ENCODE measurements around the gene TPK1.
"Not testable (repeated sequence)": the region's sequence is repeated elsewhere in the genome, so short reads cannot be mapped to it uniquely, and the experiment has no call there.

TPK1 gene

DNA sequence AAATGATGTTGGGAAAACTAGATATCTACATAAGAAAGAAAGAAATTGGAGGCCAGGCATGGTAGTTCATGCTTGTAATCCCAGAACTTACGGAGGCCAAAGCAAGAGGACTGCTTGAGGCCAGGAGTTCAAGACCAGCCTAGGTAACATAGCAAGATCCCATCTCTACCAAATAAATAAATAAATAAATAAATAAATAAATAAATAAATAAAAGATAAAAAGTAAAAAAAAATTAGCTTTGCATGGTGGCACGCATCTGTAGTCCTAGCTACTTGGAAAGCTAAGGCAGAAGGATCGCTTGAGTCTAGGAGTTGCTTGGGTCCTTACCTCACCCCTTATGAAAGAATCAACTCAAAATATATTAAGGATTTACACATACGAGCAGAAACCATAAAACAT is 238.9 kb downstream of the TPK1 start:
- no peak for DNase-seq

DNA sequence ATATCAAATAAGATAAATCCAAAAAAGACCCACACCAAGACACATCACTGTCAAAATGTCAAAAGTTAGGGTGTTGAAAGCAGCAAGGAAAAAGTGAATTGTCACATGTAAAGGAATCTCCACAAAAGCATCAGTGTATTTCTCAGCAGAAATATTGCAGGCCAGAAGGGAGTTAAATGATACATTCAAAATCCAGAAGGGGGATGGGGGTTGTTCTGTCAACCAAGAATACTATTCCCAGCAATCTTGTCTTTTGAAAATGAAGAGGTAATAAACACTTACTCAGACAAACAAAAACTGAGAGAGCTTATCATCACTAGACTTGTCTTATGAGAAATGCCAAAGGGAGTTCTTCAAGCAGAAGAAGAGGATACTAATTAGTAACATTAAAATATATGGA is 241.3 kb downstream of the TPK1 start:
- no peak for DNase-seq

DNA sequence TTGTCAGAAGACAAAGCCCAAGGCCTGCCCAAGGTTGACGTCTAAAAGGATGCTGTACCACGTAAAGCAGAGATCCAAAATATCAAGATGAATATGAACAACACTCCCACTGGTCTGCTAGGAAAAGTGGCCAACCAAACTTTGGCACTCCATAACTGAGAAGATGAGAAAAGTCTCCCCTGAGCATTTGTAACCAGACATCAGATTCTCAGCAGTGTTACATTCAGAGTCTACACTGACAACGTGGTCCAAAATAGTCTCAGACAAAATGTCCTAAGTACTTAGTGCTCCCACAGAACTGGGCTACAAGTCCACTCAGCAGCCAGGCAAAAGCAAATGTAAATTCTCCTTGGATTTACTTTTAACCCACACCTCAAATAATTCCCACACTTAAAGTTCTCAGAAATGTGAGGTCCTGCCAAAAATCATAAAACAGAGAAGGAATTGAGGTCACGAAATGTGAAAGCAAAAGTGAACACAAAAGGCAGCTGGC is 247.2 kb downstream of the TPK1 start:
- no peak for DNase-seq

DNA sequence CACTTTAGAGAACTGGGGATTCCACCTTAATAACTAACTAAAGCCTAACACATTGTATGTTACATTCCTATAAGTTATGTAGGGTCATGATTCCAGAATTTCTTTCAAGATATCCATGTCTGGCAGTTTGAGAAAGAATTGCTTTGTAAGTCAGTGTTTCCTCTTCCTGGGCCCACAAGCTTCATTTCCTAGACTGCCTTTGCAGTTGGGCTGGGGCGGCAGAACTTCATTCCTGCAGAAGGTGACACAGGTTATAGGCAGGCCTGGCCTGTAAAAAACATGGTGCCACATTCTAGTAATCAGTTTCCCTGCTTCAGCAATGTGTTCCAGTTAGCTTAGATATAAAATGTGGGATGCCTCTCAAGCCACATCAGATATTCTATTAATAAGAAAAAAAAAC is 248.2 kb downstream of the TPK1 start:
- DNase-seq: no peak

DNA sequence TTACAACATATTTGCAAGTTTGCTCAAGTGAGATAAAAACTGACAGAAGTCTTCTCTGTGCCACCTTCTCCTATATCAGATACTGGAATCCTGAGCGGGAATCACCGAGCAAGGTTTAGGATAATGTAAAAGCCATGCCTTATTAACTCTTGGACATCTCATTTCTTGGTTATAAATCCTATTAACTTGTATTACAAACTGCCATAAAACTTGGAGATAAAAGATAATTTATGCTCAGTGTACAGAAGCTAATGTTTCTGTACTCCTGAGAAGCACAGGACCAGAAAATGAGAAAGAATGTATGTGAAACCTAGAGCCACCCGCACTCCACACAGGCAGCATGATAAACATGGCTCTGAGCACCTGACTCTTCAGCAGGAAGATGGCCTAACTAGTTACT is 251.1 kb downstream of the TPK1 start:
- no peak for DNase-seq

DNA sequence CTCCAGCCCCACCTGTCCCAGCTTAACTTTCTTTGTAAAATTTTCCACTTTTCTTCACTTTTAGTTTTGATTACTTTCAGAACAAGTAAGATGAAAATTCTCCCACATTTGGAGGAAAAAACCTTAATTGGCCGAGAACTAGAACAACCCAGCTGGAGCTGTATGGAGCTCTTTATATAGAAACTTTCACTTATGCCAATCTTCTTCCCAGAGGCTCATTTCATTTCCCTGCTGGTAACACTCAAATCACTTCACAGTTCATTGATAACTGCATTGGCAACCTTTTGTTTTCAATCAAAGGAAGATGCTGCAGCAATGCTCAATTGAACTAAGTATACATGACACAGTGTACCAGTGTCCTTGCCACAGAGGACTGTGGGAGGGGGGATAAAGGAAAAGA is 256.2 kb downstream of the TPK1 start:
- DNase-seq: no peak

DNA sequence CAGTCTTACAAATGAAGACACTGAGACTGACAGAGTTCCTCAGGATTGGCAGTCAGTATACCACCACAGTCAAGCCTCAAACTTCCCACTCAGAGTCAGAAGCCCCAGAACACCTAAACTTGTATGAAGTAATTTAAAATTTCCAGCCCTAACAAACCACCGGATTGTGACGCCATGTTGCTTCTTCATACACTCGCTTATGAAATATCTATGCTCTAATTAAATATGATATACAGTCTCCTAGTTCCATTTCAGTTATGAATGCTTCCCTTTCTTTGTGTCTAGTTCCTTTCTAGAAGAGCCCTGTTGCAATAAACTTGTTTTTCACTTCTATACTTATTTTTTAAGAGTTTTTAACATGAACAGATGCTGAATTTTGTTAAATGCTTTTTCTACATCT is 260.4 kb downstream of the TPK1 start:
- no peak for DNase-seq

DNA sequence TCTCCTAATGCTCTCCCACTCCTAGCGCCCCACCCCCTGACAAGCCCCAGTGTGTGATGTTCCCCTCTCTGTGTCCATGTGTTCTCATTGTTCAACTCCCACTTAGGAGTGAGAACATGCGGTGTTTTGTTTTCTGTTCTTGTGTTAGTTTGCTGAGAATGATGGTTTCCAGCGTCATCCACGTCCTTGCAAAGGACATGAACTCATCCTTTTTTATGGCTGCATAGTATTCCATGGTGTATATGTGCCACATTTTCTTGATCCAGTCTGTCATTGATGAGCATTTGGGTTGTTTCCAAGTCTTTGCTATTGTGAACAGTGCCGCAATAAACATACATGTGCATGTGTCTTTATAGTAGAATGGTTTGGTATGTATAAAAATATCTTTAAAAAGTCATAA is 261.1 kb downstream of the TPK1 start:
- DNase-seq: not testable (repeated sequence)

DNA sequence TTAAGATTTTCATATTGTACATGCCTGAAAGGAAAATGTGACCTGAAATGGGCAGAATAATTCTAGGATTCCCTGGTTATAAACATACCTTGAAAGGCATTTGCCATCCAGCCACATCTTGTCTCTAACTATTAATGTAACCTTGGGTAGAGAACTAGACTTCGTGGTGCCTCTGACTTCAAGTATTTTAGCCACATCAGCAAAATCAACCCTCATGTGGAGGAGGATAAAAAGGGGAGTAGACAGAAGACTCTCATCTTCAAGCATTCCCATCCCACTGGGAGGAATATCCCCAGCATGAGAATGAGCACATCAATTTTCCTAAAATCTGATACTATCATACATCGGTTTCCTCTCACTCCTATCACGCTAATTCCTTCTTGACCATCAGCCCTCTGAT is 267.6 kb downstream of the TPK1 start:
- no peak for DNase-seq

DNA sequence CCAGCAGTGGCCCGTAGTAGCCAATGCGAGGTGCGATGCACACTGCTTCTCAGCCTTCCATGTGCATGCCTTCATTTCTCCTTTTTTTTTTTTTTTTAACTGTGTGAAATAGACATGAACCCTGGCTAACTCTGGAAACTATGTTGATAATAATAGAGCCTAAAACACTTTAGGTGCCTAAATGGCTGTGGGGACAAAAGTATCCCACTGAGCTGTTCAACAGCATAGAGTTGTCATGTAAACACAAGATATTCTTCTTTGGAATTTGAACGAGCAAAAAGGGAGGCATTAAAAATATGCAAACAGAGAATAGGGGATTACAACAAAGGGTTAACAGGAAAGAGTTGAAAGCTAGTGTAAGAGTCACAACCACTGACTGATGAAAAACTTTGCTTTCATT is 270.3 kb downstream of the TPK1 start:
- no peak for DNase-seq

DNA sequence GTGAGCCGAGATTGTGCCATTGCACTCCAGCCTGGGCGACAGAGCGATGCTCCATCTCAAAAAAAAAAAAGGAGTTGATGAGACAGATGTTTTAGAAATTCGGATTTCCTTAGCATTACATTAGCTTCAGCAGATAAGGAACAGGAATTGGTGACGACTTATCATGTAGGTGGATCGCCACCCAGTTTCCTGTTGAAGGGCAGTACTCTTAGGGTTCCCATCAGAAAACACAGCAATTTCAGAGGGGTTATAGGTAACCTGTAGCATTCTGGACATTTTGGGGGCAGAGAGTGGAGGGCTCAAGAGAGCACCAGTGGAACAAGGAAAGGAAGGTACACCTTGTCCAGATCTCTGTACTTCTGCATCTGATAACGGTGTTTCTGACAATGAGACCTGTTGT is 286.0 kb downstream of the TPK1 start:
- DNase-seq: no peak

DNA sequence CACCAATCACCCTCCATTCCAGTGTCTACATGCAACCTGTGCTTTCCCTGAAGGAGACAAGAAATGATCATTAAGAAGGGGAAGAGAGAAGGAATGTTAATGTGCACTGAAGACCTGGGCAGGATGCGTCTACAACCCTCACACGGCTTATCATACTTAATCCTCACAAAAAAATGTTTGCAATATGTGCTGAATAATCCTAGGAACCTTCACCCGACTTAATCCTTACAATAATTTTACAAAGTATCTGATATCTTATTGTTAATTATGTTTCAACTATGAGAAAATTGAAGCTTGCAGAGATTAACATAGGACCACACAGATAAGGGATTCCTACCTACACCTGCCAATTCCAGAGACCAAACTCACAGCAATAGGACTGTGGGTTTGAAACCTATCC is 287.3 kb downstream of the TPK1 start:
- DNase-seq: no peak

DNA sequence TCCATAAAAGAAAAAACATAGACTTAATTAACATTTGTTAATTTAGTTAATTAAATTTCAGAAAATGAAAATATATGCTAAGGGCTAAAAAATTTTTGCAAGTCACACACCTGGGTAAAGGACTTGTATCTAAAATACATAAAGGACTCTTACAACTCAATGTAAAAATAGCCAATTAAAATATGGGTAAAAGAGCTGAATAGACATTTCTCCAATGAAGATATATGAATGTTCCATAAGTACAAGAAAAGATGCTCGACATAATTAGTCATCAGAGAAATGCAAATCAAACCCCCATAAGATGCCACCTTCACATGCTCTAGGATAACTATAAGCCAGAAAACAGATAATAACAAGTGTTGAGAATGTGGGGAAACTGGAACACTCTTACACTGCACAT is 288.0 kb downstream of the TPK1 start:
- DNase-seq: no peak

DNA sequence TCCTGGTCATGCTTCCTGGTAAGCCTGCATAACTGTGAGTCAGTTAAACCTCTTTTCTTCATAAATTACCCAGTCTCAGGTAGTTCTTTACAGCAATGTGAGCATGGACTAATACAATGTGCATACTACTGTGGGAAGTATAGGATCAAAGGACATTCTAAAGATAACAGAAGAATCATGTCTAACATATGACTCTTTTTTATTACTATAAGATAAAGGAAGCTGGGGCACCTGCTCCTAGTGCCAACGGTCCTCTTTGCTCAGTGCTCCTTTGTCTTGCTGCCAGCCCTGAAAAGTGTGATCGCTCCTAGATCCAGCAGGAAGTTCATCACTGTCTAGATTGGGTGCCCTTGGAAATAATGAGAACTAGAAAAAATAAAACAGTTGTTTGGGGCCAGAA is 289.1 kb downstream of the TPK1 start:
- no peak for DNase-seq

DNA sequence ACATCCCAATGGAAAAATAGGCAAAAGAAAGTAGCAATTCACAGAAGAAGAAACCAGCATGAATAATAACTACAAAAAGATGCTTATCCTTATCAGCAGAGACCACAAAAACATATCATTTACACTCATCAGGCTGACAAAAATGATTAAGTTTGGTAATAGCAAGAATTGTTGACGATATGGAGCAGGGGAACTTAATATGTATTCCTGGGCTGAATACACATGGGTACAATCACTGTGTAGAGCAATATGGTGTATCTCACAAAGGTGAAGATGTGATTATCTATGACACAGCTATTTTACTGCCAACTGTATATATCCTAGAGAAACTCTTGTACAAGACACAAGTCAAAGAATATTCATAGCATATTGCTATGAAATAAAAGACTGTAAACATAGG is 290.5 kb downstream of the TPK1 start:
- DNase-seq: no peak

DNA sequence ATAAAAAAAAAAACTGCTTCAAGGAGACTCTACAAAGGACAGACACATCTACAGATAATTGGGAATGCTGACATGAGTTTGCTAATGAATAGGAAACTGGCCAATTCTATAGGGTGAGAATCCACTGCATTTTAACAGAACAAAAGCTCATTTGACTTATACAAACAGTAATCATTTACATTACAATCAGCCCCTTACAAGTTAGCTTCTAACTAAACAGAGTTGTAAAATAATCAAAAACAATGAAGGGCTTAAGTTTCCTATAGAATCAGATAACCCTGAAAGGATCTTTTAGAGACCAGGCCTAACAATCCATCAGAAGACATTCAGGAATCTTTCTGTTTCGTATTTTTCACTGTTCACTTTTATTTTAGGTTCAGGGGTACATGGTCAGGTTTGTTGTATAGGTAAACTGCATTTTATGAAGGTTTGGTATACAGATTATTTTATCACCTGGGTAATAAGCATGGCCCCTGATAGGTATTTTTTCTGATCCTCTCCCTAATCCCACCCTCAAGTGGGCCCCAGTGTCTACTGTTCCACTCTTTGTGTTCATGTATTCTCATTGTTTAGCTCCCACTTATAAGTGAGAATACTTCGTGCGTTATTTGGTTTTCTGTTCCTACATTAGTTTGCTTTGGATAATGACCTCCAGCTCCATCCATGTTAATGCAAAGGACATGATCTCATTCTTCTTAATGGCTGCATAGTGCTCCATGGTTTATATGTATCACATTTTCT is 301.0 kb downstream of the TPK1 start:
- no peak for DNase-seq

DNA sequence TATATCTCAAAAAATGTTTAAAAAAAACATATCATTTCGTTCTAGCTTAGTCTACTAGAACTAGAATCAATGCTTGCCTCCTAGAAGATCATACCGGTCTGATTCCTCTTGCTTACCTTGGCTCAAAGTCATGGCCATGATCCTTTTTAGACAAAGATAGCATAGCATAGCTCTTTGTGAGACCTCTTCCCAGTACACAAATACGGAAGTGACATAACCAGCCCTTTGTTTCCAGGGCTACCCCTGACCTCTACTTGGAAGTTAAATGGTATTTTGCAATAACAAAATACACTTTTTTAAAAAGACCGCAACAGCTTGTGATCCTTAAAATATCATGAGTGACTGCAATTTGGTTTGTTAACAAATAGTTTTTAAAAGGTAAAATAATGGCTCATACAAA is 301.7 kb downstream of the TPK1 start:
- no peak for DNase-seq

DNA sequence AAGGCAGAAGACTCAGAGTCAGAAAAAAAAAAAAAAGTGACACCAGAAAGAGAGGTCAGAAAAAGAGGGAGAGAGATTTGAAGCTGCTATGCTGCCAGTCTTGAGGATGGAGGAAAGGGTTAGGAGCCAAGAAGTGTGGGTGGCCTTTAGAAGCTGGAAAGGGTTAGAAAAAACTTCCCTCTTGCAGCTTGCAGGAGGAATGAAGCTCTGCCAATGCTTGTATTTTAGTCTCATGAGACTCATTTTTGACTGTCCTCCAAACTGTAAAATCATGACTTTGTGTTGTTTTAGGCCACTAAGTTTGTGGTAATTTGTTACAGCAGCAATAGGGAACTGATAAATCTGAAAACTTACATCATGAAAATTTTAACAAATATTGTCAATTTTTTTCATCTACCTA is 304.7 kb downstream of the TPK1 start:
- DNase-seq: no peak

DNA sequence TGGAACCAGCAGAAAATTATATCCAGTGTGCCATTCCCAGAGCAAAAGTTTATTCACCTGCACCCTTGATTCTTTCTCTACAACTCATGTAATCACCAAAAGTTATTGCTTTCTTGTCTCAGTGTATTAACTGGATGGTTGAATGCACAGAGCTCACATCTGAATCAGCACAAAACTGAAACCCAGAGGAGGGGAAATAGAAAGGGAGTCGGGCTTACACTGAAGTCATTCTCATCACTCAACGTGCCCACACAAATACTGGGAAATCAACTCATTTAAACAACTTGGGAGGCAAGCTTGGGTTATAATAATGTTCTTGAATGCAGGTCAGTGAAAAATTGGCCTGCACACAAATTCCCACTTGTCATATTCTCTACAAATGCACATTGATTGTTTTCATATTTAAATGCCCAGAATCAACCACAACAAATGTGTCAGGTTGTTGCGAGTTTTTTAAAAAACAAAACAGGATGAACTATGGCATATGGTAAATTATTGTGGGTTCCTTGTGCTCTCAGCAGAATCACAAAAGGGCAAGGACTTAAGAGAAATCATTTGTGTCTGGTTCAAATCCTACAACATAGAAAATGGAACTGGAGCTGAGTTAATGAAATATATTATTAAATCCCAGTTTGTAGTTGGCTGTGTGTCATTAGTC is 306.5 kb downstream of the TPK1 start:
- DNase-seq: no peak

DNA sequence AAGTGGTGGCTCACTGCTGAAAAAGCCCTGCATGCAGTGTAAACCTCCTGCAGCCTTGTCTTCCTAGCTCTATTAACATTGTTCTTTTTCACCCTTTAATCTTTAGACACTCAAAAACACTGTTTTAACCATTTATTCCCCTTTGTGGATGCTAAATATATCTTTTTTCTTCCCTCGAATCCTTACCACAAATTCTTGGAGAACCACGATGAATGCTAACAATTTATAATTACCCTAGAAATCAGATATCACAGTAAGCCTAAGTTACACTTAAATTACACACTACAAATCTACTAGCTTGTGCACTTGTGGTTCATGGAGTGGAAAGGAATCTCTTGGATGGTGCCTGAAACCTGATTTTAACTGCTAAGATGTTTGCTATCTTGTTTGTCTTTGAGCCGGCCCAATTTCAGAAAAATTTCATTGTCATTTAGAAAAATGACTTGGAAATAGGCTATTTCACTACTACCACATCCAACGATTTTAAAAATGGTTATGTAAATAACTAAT is 307.3 kb downstream of the TPK1 start:
- DNase-seq: no peak

DNA sequence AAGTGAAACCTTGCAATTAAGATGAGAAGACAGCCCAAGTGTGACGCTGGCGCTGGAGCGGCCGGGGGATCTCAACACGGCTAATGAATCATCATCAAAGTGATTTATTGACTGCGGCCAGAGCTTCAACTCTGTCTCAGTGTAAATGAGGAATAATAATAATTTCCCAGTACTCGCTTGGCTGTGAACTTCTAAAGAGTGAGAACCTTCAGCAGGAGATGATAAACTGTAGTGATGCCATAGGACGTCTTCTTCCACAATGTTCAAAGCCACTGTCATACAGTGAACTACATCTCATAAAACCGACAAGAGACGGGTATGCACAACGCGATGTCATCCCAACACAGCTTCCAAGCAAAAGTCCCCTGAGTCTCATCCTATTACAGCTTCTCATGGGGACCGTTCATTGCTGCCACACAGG is 308.8 kb downstream of the TPK1 start:
- no peak for DNase-seq

DNA sequence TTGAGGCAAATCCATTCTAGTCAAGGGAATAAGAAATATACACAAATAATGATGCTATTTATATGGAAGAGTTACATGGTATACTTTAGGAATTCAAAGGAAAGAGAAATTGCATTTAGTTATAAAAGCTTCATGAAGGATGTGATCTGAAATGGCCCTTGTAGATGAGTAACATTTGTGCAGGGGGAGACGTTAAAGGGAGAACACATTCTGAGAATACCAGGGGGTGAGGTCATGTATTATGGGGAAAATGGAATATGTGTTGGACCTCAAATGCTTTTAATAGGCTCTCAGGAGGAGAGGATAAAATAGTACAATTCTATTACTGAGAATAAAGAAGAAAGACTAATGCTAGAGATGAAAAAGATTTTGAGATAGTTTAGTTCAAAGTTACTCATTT is 309.9 kb downstream of the TPK1 start:
- no peak for DNase-seq

DNA sequence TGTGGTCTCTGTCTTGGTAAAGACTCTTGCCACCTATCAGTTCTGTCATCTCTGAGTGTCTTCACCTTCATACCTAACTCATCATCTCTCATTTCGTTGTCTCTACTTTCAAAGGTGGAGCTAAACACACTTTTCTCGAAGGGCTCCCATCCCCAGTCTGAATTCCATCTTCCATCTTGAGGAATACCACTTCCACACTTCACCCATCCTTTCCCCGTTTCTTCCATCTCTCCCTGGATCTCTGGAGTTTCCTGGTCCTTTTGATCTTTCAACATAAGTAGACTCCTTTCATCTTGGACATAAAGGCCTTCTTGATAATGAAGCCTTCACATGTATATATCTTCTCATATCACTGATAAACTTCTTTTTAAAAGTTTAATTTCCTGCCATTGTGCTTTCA is 311.6 kb downstream of the TPK1 start:
- no peak for DNase-seq

DNA sequence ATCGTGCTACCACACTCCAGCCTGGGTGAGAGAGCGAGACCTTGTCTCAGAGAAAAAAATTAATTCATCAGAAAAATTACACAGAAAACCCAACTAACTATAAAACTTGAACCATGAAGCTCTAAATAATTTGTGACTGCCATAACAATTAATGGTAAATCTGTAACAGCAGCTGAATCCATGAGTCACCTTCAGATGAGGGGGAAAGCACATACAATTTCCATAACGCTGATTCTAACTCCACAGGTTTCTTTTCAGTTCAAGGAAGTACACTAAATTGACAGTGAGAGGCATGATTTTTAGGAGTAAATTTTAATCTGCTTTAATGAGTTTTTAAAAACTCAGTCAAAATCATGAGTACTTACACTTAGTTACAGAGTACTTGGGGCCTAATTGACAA is 312.2 kb downstream of the TPK1 start:
- DNase-seq: no peak

DNA sequence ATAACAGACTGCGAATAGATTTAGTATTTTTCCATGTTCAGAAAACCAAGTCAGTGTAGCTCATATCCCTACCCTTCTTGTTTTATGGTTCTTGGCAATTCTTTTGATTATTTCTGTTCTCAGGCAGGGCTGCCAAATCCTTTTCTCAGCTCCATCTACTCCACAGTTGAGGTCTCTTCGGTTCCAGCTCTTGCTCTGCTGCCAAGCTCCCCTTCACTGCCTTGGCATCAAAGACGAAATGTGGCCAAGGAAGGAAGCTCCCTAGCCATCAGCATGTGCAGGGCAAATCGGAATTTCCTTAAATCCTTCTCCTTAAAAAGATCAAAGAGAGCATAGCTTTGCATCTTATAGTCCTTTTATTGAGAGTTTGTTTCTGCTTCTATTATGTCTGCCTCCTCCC is 315.9 kb downstream of the TPK1 start:
- DNase-seq: no peak
